Liver (tissue), 9 donors: ENCODE results near the gene TTC12. TPM values are rescaled to one million over a fixed set of nuclear protein-coding genes. Genes with fewer than 3 reads are reported as not detected.

Experiments
- DNase-seq: peaks from one replicate; pipeline ENCODE4 v3.0.0-alpha.2; 2017; ENCODE audit warnings: low spot score
- H3K27ac ChIP-seq, 2 donors: one replicate each; pipeline ENCODE4 v1.7.0; 2013; ENCODE audit warnings: inconsistent platforms in 2 of 2, low read length in 2 of 2, control low read depth in 1 of 2, low read depth in 1 of 2, mild to moderate bottlenecking in 1 of 2
- H3K27me3 ChIP-seq, 4 donors: one replicate each; pipeline versions ENCODE4 v1.6.1 to v1.7.0; 2013; ENCODE audit warnings: low read length in 3 of 4, inconsistent platforms in 1 of 4, mild to moderate bottlenecking in 1 of 4, moderate library complexity in 1 of 4; ENCODE audit not compliant: control insufficient read depth in 4 of 4, insufficient read depth in 4 of 4
- H3K36me3 ChIP-seq, 4 donors: one replicate each; pipeline versions ENCODE4 v1.6.1 to v1.7.0; 2013; ENCODE audit warnings: low read length in 3 of 4, mild to moderate bottlenecking in 3 of 4, low read depth in 1 of 4, moderate library complexity in 1 of 4; ENCODE audit not compliant: control insufficient read depth in 4 of 4, insufficient read depth in 3 of 4
- H3K4me1 ChIP-seq, 4 donors: one replicate each; pipeline versions ENCODE4 v1.6.1 to v1.7.0; 2013; ENCODE audit warnings: low read length in 3 of 4, mild to moderate bottlenecking in 3 of 4, moderate library complexity in 1 of 4; ENCODE audit not compliant: control insufficient read depth in 4 of 4, insufficient read depth in 4 of 4
- H3K4me3 ChIP-seq, 3 donors: one replicate each; pipeline versions ENCODE4 v1.6.1 to v1.7.0; 2013; ENCODE audit warnings: low read length in 3 of 3, control low read depth in 1 of 3, low read depth in 1 of 3, mild to moderate bottlenecking in 1 of 3
- H3K9ac ChIP-seq, 2 donors: one replicate each; pipeline ENCODE4 v1.7.0; 2013; ENCODE audit warnings: low read length in 2 of 2, mild to moderate bottlenecking in 2 of 2, moderate library complexity in 2 of 2, control low read depth in 1 of 2, low read depth in 1 of 2
- H3K9me3 ChIP-seq, 4 donors: one replicate each; pipeline versions ENCODE4 v1.6.1 to v1.7.0; 2013; ENCODE audit warnings: low read length in 3 of 4; ENCODE audit not compliant: control insufficient read depth in 4 of 4
- ATF3 ChIP-seq: IDR thresholded peaks from 2 replicates; pipeline ENCODE4 v1.6.1; 2016; ENCODE audit warnings: antibody characterized with exemption
- CTCF ChIP-seq: fragments of 150-350 bp; IDR thresholded peaks from 2 replicates; pipeline ENCODE4 v1.5.1; 2017; ENCODE audit warnings: improper control_type of control experiment, low read depth, low read length; ENCODE audit not compliant: missing input control
- EGR1 ChIP-seq, 2 donors: IDR thresholded peaks; 2 replicates each; pipeline ENCODE4 v1.6.1; 2016 to 2018; ENCODE audit warnings: antibody characterized with exemption in 2 of 2, low read depth in 2 of 2
- FOXA2 ChIP-seq: IDR thresholded peaks from 2 replicates; pipeline ENCODE4 v1.6.1; 2016; ENCODE audit warnings: antibody characterized with exemption
- GABPA ChIP-seq, 2 donors: IDR thresholded peaks in 1 of 2; conservative IDR thresholded peaks in 1 of 2; 2 replicates each; pipeline ENCODE4 v1.6.1; 2016; ENCODE audit warnings: antibody characterized with exemption in 2 of 2, mild to moderate bottlenecking in 1 of 2, moderate library complexity in 1 of 2
- HNF4A ChIP-seq, 2 donors: conservative IDR thresholded peaks; 2 replicates each; pipeline ENCODE4 v1.6.1; 2016; ENCODE audit warnings: antibody characterized with exemption in 2 of 2, mild to moderate bottlenecking in 2 of 2
- HNF4G ChIP-seq: IDR thresholded peaks from 2 replicates; pipeline ENCODE4 v1.6.1; 2016; ENCODE audit warnings: antibody characterized with exemption
- JUND ChIP-seq, 2 donors: IDR thresholded peaks; 2 replicates each; pipeline ENCODE4 v1.6.1; 2016; ENCODE audit warnings: antibody characterized with exemption in 2 of 2
- NR2F2 ChIP-seq: IDR thresholded peaks from 2 replicates; pipeline ENCODE4 v1.6.1; 2016; ENCODE audit warnings: antibody characterized with exemption
- REST ChIP-seq: IDR thresholded peaks from 2 replicates; pipeline ENCODE4 v1.6.1; 2016; ENCODE audit warnings: antibody characterized with exemption, mild to moderate bottlenecking
- RXRA ChIP-seq, 2 donors: IDR thresholded peaks; 2 replicates each; pipeline ENCODE4 v1.6.1; 2017 to 2018; ENCODE audit warnings: antibody characterized with exemption in 2 of 2, mild to moderate bottlenecking in 1 of 2
- SP1 ChIP-seq: IDR thresholded peaks from 2 replicates; pipeline ENCODE4 v1.6.1; 2018; ENCODE audit warnings: antibody characterized with exemption, mild to moderate bottlenecking
- TAF1 ChIP-seq: conservative IDR thresholded peaks from 2 replicates; pipeline ENCODE4 v1.6.1; 2016; ENCODE audit warnings: antibody characterized with exemption, mild to moderate bottlenecking
- YY1 ChIP-seq: IDR thresholded peaks from 2 replicates; pipeline ENCODE4 v1.6.1; 2016; ENCODE audit warnings: antibody characterized with exemption, mild to moderate bottlenecking
- ZBTB33 ChIP-seq: IDR thresholded peaks from 2 replicates; pipeline ENCODE4 v1.6.1; 2016; ENCODE audit warnings: antibody characterized with exemption
- WGBS: extraction: QIAGEN DNeasy Blood & Tissue Kit; methylation state at CpG from one replicate; pipeline ENCODE4 v1.1.7; 2013; 5-methylcytosine and 5-hydroxymethylcytosine counted together
- polyA plus RNA-seq, 2 donors: library from polyadenylated mRNA; stranded (reverse) in 1 of 2; unstranded in 1 of 2; fragments of 200-250 nt in 1 of 2; fragments of >200 nt in 1 of 2; fragmentation: Nextera tagmentation in 1 of 2; extraction: Ambion mirVana in 1 of 2; gene quantifications; one replicate each; pipeline versions ENCODE4 v1.2.1 to v1.2.3, GENCODE V29; 2013 to 2015
- total RNA-seq, 2 donors: library from RNA; depleted of rRNA; stranded (reverse); fragments of >200 nt; gene quantifications; one replicate each; pipeline ENCODE4 v1.2.3, GENCODE V29; 2014
- donor health status: healthy.
- donor health status: healthy.
- donor health status: healthy.
- donor health status: healthy.
- donor health status: healthy.

Gene TTC12
- total and polyA plus RNA-seq, 4 donors, result 2.8 to 9.0 (median 4.3) TPM

- H3K36me3 ChIP-seq, result peaks cover 0 to 16% (median 7%) of the 10 kb centered on the region in 4 donors
- DNase-seq, result no peak
- no peaks in the 10 kb centered on the region for H3K9me3 ChIP-seq
- H3K4me1 ChIP-seq, result no peaks in the 10 kb centered on the region
- H3K9ac ChIP-seq, result no peak overlapping the region
- WGBS, result 83% methylated on average over 3 of the region's 3 CpGs
- H3K4me3 ChIP-seq, result no peak overlapping the region
- TF ChIP-seq NR2F2, result no peak
- no peak for TF ChIP-seq GABPA (IDR thresholded peaks at IDR 0.05 in 1 of 2, conservative IDR thresholded peaks at IDR 0.05 in 1 of 2)
- no peak for TF ChIP-seq FOXA2
- TF ChIP-seq ZBTB33, result no peak
- TF ChIP-seq HNF4A (conservative IDR thresholded peaks at IDR 0.05), result no peak
- TF ChIP-seq SP1, result no peak
- TF ChIP-seq HNF4G, result no peak
- no peak for TF ChIP-seq RXRA (IDR thresholded peaks at IDR 0.05)
- no peak for TF ChIP-seq JUND (IDR thresholded peaks at IDR 0.05)
- TF ChIP-seq TAF1, result no peak
- no peaks in the 10 kb centered on the region for H3K27me3 ChIP-seq
- no peak overlapping the region for H3K27ac ChIP-seq
These were observed 55.0 kb downstream of the TTC12 start for GRCh38 chr11:113369411-113369810.

DNA sequence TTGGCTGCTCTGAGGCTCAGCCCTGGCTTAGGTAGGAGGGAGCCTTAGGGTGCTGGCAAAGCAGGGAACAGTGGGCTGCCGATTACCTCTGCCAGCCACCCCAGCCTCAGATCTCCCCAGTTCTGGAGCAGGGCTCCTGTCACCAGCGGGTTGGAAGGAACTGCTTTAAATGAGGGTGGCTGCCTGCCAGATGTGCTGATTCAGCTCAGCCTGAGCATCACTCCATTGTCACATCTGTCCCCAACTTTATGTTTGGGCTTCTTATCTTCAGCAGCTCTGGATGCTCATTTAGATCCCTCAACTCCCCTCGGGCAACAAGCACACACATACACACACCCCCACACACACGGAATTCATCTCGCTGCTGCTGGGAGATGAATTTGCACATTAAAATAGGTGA is 56.3 kb downstream of the TTC12 start:
- no peak overlapping the region for H3K9ac ChIP-seq
- no peaks in the 10 kb centered on the region for H3K9me3 ChIP-seq
- H3K27ac ChIP-seq, result no peak overlapping the region
- 84% methylated on average over 5 of the region's 5 CpGs for WGBS
- no peak overlapping the region for H3K4me3 ChIP-seq
- H3K36me3 ChIP-seq, result peaks cover 0 to 6% (median 1%) of the 10 kb centered on the region in 4 donors
- no peaks in the 10 kb centered on the region for H3K4me1 ChIP-seq
- no peak for DNase-seq
- H3K27me3 ChIP-seq, result no peaks in the 10 kb centered on the region
- TF ChIP-seq TAF1, result no peak
- TF ChIP-seq HNF4A (conservative IDR thresholded peaks at IDR 0.05), result no peak
- no peak for TF ChIP-seq CTCF
- TF ChIP-seq REST, result no peak
- no peak for TF ChIP-seq YY1
- no peak for TF ChIP-seq SP1
- TF ChIP-seq ATF3, result no peak
- no peak for TF ChIP-seq HNF4G
- TF ChIP-seq EGR1 (IDR thresholded peaks at IDR 0.05; ENCODE audit: low read depth in 2 of 2), result no peak
- TF ChIP-seq FOXA2, result no peak
- TF ChIP-seq GABPA (IDR thresholded peaks at IDR 0.05 in 1 of 2, conservative IDR thresholded peaks at IDR 0.05 in 1 of 2), result no peak
- TF ChIP-seq JUND (IDR thresholded peaks at IDR 0.05), result no peak
